HUDEP-2 (cell line): ENCODE data around the gene ADAMTSL3.
"Not testable (repeated sequence)": the region's sequence is repeated elsewhere in the genome, so short reads cannot be mapped to it uniquely, and the experiment has no call there.

ENCODE experiments used
- DNase-seq, 76 experiments: peaks; one replicate each; lab custom pipeline; 2025; ENCODE audit not compliant: unreplicated experiment in 76 of 76; lab: John Stamatoyannopoulos, UW

ADAMTSL3 gene

GRCh38 chr15:83955806-83956265 is 301.9 kb downstream of the ADAMTSL3 start:
- DNase-seq: no peak

- DNase-seq: no peak
Observed at GRCh38 chr15:83956887-83957286, 303.0 kb downstream of the ADAMTSL3 start.

- no peak for DNase-seq
Observed at GRCh38 chr15:83959477-83959876, 305.6 kb downstream of the ADAMTSL3 start.

- no peak for DNase-seq
Observed at GRCh38 chr15:83960192-83960829, 306.4 kb downstream of the ADAMTSL3 start.

GRCh38 chr15:83961311-83961710 is 307.4 kb downstream of the ADAMTSL3 start:
- DNase-seq: no peak

- not testable (repeated sequence) for DNase-seq
Observed at GRCh38 chr15:83964967-83965366, 311.0 kb downstream of the ADAMTSL3 start.

GRCh38 chr15:83970295-83970890 is 316.5 kb downstream of the ADAMTSL3 start:
- DNase-seq: no peak

- DNase-seq: no peak
Observed at GRCh38 chr15:83971992-83972391, 318.1 kb downstream of the ADAMTSL3 start.

GRCh38 chr15:83973816-83974215 is 319.9 kb downstream of the ADAMTSL3 start:
- DNase-seq: peak in 7 of 76 experiments; percentile 0 to 19 (median 5)

GRCh38 chr15:83977992-83978391 is 324.1 kb downstream of the ADAMTSL3 start:
- no peak for DNase-seq

- DNase-seq: no peak
Observed at GRCh38 chr15:83978588-83978987, 324.7 kb downstream of the ADAMTSL3 start.

- no peak for DNase-seq
Observed at GRCh38 chr15:83980637-83981036, 326.7 kb downstream of the ADAMTSL3 start.

GRCh38 chr15:83982748-83983147 is 328.8 kb downstream of the ADAMTSL3 start:
- DNase-seq: no peak

- no peak for DNase-seq
Observed at GRCh38 chr15:83983634-83984458, 329.9 kb downstream of the ADAMTSL3 start.

- no peak for DNase-seq
Observed at GRCh38 chr15:83984601-83985000, 330.7 kb downstream of the ADAMTSL3 start.

GRCh38 chr15:83991163-83991562 is 337.2 kb downstream of the ADAMTSL3 start:
- DNase-seq: no peak

GRCh38 chr15:83992324-83993031 is 338.6 kb downstream of the ADAMTSL3 start:
- no peak for DNase-seq

- DNase-seq: no peak
Observed at GRCh38 chr15:83993591-83993990, 339.7 kb downstream of the ADAMTSL3 start.

- DNase-seq: no peak
Observed at GRCh38 chr15:83998486-83998885, 344.6 kb downstream of the ADAMTSL3 start.

GRCh38 chr15:83999396-84000135 is 345.6 kb downstream of the ADAMTSL3 start:
- DNase-seq: no peak
